ENCODE data around the gene FCHO2.
A peak's percentile ranks its signal among the peaks of the same experiment; 100 is the strongest.

The FCHO2 gene

GRCh38 chr5:73045623-73046022 is 89.8 kb downstream of the FCHO2 start:
- no peak overlapping the region for H3K4ac ChIP-seq (ENCODE audit: low read depth, low read length)
- H3K14ac ChIP-seq (ENCODE audit: low read length) = no peak overlapping the region
- no peak overlapping the region for H3K18ac ChIP-seq (ENCODE audit: low read length)
- H3K4me2 ChIP-seq (ENCODE audit: low read length) = no peak overlapping the region
- H3K9ac ChIP-seq (ENCODE audit: low read length) = no peak overlapping the region
- H2AFZ ChIP-seq (ENCODE audit: insufficient read depth, low read length, poor library complexity) = no peak overlapping the region
- H3K36me3 ChIP-seq (ENCODE audit: control insufficient read depth in 1 of 2, insufficient read depth in 2 of 2, low read length in 2 of 2) = peaks cover 4 to 7% of the 10 kb centered on the region in 2 experiments
- H3K27me3 ChIP-seq (ENCODE audit: insufficient read depth, low read length) = no peaks in the 10 kb centered on the region
- H3K4me1 ChIP-seq (ENCODE audit: control insufficient read depth in 1 of 2, insufficient read depth in 2 of 2, low read length in 2 of 2) = no peaks in the 10 kb centered on the region
- no peak overlapping the region for H4K12ac ChIP-seq (ENCODE audit: low read depth, low read length)
- H2AK5ac ChIP-seq (ENCODE audit: low read length) = no peak overlapping the region
- H2BK12ac ChIP-seq (ENCODE audit: low read length) = no peak overlapping the region
- H4K91ac ChIP-seq (ENCODE audit: low read depth, low read length) = no peak overlapping the region
- no CpG with 5 or more reads among the region's 1 CpG for WGBS (ENCODE audit: extremely low coverage, insufficient coverage, insufficient read length)
- no peaks in the 10 kb centered on the region for H3K79me1 ChIP-seq (ENCODE audit: low read length)
- H3K27ac ChIP-seq (ENCODE audit: low read depth, low read length) = no peak overlapping the region
- H2BK120ac ChIP-seq (ENCODE audit: insufficient read depth, low read length, poor library complexity) = no peak overlapping the region
- H3K79me2 ChIP-seq (ENCODE audit: control insufficient read depth, insufficient read depth, low read length, poor library complexity) = no peaks in the 10 kb centered on the region
- no peak overlapping the region for H2BK5ac ChIP-seq (ENCODE audit: low read depth, low read length, poor library complexity)
- H3K9me3 ChIP-seq (ENCODE audit: insufficient read depth, low read depth, low read length) = no peaks in the 10 kb centered on the region
- H3K23ac ChIP-seq (ENCODE audit: low read length) = no peak overlapping the region
- no peak for DNase-seq
- H4K8ac ChIP-seq (ENCODE audit: low read depth, low read length) = no peak overlapping the region
- no peak overlapping the region for H3K4me3 ChIP-seq (ENCODE audit: low read depth, low read length)

GRCh38 chr5:73061593-73061992 is 105.8 kb downstream of the FCHO2 start:
- WGBS (ENCODE audit: extremely low coverage, insufficient coverage, insufficient read length) = no CpG with 5 or more reads among the region's 2 CpGs
- Histone ChIP-seq H3K79me1 (ENCODE audit: low read length) (no peaks in the 10 kb centered on the region), H4K8ac (ENCODE audit: low read depth, low read length) (no peak overlapping the region), H2BK12ac (ENCODE audit: low read length) (no peak overlapping the region), H3K27me3 (ENCODE audit: insufficient read depth, low read length) (no peaks in the 10 kb centered on the region), H3K4me2 (ENCODE audit: low read length) (no peak overlapping the region), H3K14ac (ENCODE audit: low read length) (no peak overlapping the region), H3K36me3 (ENCODE audit: control insufficient read depth in 1 of 2, insufficient read depth in 2 of 2, low read length in 2 of 2) (peaks cover 0 to 2% of the 10 kb centered on the region in 2 experiments), H3K4me1 (ENCODE audit: control insufficient read depth in 1 of 2, insufficient read depth in 2 of 2, low read length in 2 of 2) (no peaks in the 10 kb centered on the region), H3K79me2 (ENCODE audit: control insufficient read depth, insufficient read depth, low read length, poor library complexity) (no peaks in the 10 kb centered on the region), H3K9ac (ENCODE audit: low read length) (no peak overlapping the region), H2AK5ac (ENCODE audit: low read length) (no peak overlapping the region), H3K18ac (ENCODE audit: low read length) (no peak overlapping the region), H3K4me3 (ENCODE audit: low read depth, low read length) (no peak overlapping the region), H3K4ac (ENCODE audit: low read depth, low read length) (no peak overlapping the region), H2BK5ac (ENCODE audit: low read depth, low read length, poor library complexity) (no peak overlapping the region), H2AFZ (ENCODE audit: insufficient read depth, low read length, poor library complexity) (no peak overlapping the region), H4K12ac (ENCODE audit: low read depth, low read length) (no peak overlapping the region), H4K91ac (ENCODE audit: low read depth, low read length) (no peak overlapping the region), H3K23ac (ENCODE audit: low read length) (no peak overlapping the region), H3K27ac (ENCODE audit: low read depth, low read length) (no peak overlapping the region), H3K9me3 (ENCODE audit: insufficient read depth, low read depth, low read length) (no peaks in the 10 kb centered on the region), H2BK120ac (ENCODE audit: insufficient read depth, low read length, poor library complexity) (no peak overlapping the region)
- DNase-seq = peak; percentile 19 to 77

GRCh38 chr5:73066466-73066865 is 110.6 kb downstream of the FCHO2 start:
- Histone ChIP-seq H3K27me3 (ENCODE audit: insufficient read depth, low read length) (no peaks in the 10 kb centered on the region), H3K9ac (ENCODE audit: low read length) (no peak overlapping the region), H2BK5ac (ENCODE audit: low read depth, low read length, poor library complexity) (no peak overlapping the region), H3K36me3 (ENCODE audit: control insufficient read depth in 1 of 2, insufficient read depth in 2 of 2, low read length in 2 of 2) (peaks cover 4% of the 10 kb centered on the region in 2 experiments), H3K14ac (ENCODE audit: low read length) (no peak overlapping the region), H2BK120ac (ENCODE audit: insufficient read depth, low read length, poor library complexity) (no peak overlapping the region), H2AFZ (ENCODE audit: insufficient read depth, low read length, poor library complexity) (no peak overlapping the region), H3K4me3 (ENCODE audit: low read depth, low read length) (no peak overlapping the region), H4K12ac (ENCODE audit: low read depth, low read length) (no peak overlapping the region), H3K27ac (ENCODE audit: low read depth, low read length) (no peak overlapping the region), H2BK12ac (ENCODE audit: low read length) (no peak overlapping the region), H4K91ac (ENCODE audit: low read depth, low read length) (no peak overlapping the region), H3K23ac (ENCODE audit: low read length) (no peak overlapping the region), H3K9me3 (ENCODE audit: insufficient read depth, low read depth, low read length) (no peaks in the 10 kb centered on the region), H4K8ac (ENCODE audit: low read depth, low read length) (no peak overlapping the region), H3K4me1 (ENCODE audit: control insufficient read depth in 1 of 2, insufficient read depth in 2 of 2, low read length in 2 of 2) (no peaks in the 10 kb centered on the region), H3K79me2 (ENCODE audit: control insufficient read depth, insufficient read depth, low read length, poor library complexity) (no peaks in the 10 kb centered on the region), H2AK5ac (ENCODE audit: low read length) (no peak overlapping the region), H3K4ac (ENCODE audit: low read depth, low read length) (no peak overlapping the region), H3K79me1 (ENCODE audit: low read length) (no peaks in the 10 kb centered on the region), H3K18ac (ENCODE audit: low read length) (no peak overlapping the region), H3K4me2 (ENCODE audit: low read length) (no peak overlapping the region)
- WGBS (ENCODE audit: extremely low coverage, insufficient coverage, insufficient read length) = no CpG with 5 or more reads among the region's 2 CpGs
- DNase-seq = no peak

- H3K4ac ChIP-seq (ENCODE audit: low read depth, low read length) = no peak overlapping the region
- H2BK12ac ChIP-seq (ENCODE audit: low read length) = no peak overlapping the region
- no peak overlapping the region for H3K23ac ChIP-seq (ENCODE audit: low read length)
- no peak overlapping the region for H3K27ac ChIP-seq (ENCODE audit: low read depth, low read length)
- no peaks in the 10 kb centered on the region for H3K79me2 ChIP-seq (ENCODE audit: control insufficient read depth, insufficient read depth, low read length, poor library complexity)
- H3K4me3 ChIP-seq (ENCODE audit: low read depth, low read length) = no peak overlapping the region
- no peak overlapping the region for H3K18ac ChIP-seq (ENCODE audit: low read length)
- H3K79me1 ChIP-seq (ENCODE audit: low read length) = no peaks in the 10 kb centered on the region
- H4K8ac ChIP-seq (ENCODE audit: low read depth, low read length) = no peak overlapping the region
- H3K9ac ChIP-seq (ENCODE audit: low read length) = no peak overlapping the region
- no peak overlapping the region for H3K4me2 ChIP-seq (ENCODE audit: low read length)
- no peaks in the 10 kb centered on the region for H3K9me3 ChIP-seq (ENCODE audit: insufficient read depth, low read depth, low read length)
- H2BK120ac ChIP-seq (ENCODE audit: insufficient read depth, low read length, poor library complexity) = no peak overlapping the region
- H2AK5ac ChIP-seq (ENCODE audit: low read length) = no peak overlapping the region
- H3K14ac ChIP-seq (ENCODE audit: low read length) = no peak overlapping the region
- no peak overlapping the region for H2BK5ac ChIP-seq (ENCODE audit: low read depth, low read length, poor library complexity)
- no peak overlapping the region for H4K91ac ChIP-seq (ENCODE audit: low read depth, low read length)
- no peak overlapping the region for H2AFZ ChIP-seq (ENCODE audit: insufficient read depth, low read length, poor library complexity)
- no peaks in the 10 kb centered on the region for H3K27me3 ChIP-seq (ENCODE audit: insufficient read depth, low read length)
- no peaks in the 10 kb centered on the region for H3K4me1 ChIP-seq (ENCODE audit: control insufficient read depth in 1 of 2, insufficient read depth in 2 of 2, low read length in 2 of 2)
- WGBS (ENCODE audit: extremely low coverage, insufficient coverage, insufficient read length) = no CpG with 5 or more reads among the region's 1 CpG
- no peak for DNase-seq
- H3K36me3 ChIP-seq (ENCODE audit: control insufficient read depth in 1 of 2, insufficient read depth in 2 of 2, low read length in 2 of 2) = peaks cover 4% of the 10 kb centered on the region in 2 experiments
- no peak overlapping the region for H4K12ac ChIP-seq (ENCODE audit: low read depth, low read length)
These were observed 111.4 kb downstream of the FCHO2 start for GRCh38 chr5:73067213-73067612.

Measured in trophoblast cell (in vitro differentiated cells and primary cell).